ENCODE results near the gene ACAT2.

Gene ACAT2

GRCh38 chr6:159761873-159762680 is at the start of gene ACAT2:
ACAT2 (plus strand) TSS chr6:159762045; CDS start chr6:159762088, 43 bp downstream.
- Histone ChIP-seq H3K27ac (ENCODE audit: extremely low read depth, low read depth, low read length) (peak within 1 kb of the TSS; percentile 95), H3K36me3 (ENCODE audit: control insufficient read depth in 2 of 2, insufficient read depth in 1 of 2, low read length in 2 of 2) (peaks cover 19 to 60% of the 10 kb centered on the region in 2 experiments), H3K4me3 (ENCODE audit: low read depth, low read length) (peak within 1 kb of the TSS; percentile 64), H3K9me3 (ENCODE audit: control insufficient read depth, insufficient read depth, low read depth, low read length) (no peaks in the 10 kb centered on the region), H3K4me1 (ENCODE audit: control insufficient read depth, insufficient read depth, low read length) (no peaks in the 10 kb centered on the region)
- POLR2A ChIA-PET: interaction anchor here (0.6 to 6.3 kb wide), 12 partner anchors 8 to 65 kb away, joined by 3 to 88 read pairs (median 6); partner anchors contain the start of genes MRPL18, TCP1 and WTAP
- CTCF ChIA-PET: interaction anchor here (1.9 kb wide), 1 partner anchor 71 kb away, joined by 5 read pairs; no protein-coding TSS in a partner anchor
- no peak for TF ChIP-seq ZNF548 (tag by site-specific recombination; IDR thresholded peaks at IDR 0.05)
- no peak for TF ChIP-seq ZNF114 (tag by site-specific recombination; IDR thresholded peaks at IDR 0.05)
- TF ChIP-seq ZNF18 (tag by site-specific recombination; IDR thresholded peaks at IDR 0.05): no peak
- TF ChIP-seq ZBTB10 (tag by site-specific recombination; IDR thresholded peaks at IDR 0.05): no peak
- no peak for TF ChIP-seq AEBP2 (tag by site-specific recombination; IDR thresholded peaks at IDR 0.05; ENCODE audit: borderline replicate concordance)
- no peak for TF ChIP-seq ZNF354C (tag by site-specific recombination; IDR thresholded peaks at IDR 0.05; ENCODE audit: borderline replicate concordance, low read depth)
- no peak for TF ChIP-seq TCF7L2 (IDR thresholded peaks at IDR 0.05; ENCODE audit: borderline replicate concordance, low read depth, low read length)
- peak; percentile 68; the same call in 1 of the 2 replicates for TF ChIP-seq GLI4 (tag by site-specific recombination; IDR thresholded peaks at IDR 0.05)
- TF ChIP-seq SCRT2 (tag by site-specific recombination; IDR thresholded peaks at IDR 0.05): no peak
- no peak for TF ChIP-seq ZNF350 (tag by site-specific recombination; IDR thresholded peaks at IDR 0.05)
- peak; percentile 71 for TF ChIP-seq WT1 (tag by site-specific recombination; IDR thresholded peaks at IDR 0.05)
- TF ChIP-seq ZFP37 (tag by site-specific recombination; IDR thresholded peaks at IDR 0.05): peak; percentile 77
- TF ChIP-seq MEIS1 (CRISPR knock-in tag; IDR thresholded peaks at IDR 0.05; ENCODE audit: borderline replicate concordance): no peak
- peak; percentile 88; the same call in 1 of the 2 replicates for TF ChIP-seq ZSCAN30 (tag by site-specific recombination; IDR thresholded peaks at IDR 0.05)
- TF ChIP-seq, protein P1, sequence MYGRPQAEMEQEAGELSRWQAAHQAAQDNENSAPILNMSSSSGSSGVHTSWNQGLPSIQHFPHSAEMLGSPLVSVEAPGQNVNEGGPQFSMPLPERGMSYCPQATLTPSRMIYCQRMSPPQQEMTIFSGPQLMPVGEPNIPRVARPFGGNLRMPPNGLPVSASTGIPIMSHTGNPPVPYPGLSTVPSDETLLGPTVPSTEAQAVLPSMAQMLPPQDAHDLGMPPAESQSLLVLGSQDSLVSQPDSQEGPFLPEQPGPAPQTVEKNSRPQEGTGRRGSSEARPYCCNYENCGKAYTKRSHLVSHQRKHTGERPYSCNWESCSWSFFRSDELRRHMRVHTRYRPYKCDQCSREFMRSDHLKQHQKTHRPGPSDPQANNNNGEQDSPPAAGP (tag by site-specific recombination; IDR thresholded peaks at IDR 0.05): peak; percentile 82
- TF ChIP-seq, protein P2, sequence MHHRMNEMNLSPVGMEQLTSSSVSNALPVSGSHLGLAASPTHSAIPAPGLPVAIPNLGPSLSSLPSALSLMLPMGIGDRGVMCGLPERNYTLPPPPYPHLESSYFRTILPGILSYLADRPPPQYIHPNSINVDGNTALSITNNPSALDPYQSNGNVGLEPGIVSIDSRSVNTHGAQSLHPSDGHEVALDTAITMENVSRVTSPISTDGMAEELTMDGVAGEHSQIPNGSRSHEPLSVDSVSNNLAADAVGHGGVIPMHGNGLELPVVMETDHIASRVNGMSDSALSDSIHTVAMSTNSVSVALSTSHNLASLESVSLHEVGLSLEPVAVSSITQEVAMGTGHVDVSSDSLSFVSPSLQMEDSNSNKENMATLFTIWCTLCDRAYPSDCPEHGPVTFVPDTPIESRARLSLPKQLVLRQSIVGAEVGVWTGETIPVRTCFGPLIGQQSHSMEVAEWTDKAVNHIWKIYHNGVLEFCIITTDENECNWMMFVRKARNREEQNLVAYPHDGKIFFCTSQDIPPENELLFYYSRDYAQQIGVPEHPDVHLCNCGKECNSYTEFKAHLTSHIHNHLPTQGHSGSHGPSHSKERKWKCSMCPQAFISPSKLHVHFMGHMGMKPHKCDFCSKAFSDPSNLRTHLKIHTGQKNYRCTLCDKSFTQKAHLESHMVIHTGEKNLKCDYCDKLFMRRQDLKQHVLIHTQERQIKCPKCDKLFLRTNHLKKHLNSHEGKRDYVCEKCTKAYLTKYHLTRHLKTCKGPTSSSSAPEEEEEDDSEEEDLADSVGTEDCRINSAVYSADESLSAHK (tag by site-specific recombination; IDR thresholded peaks at IDR 0.05): peak; percentile 28; the same call in 1 of the 2 replicates
- peak; percentile 91 for TF ChIP-seq ZNF391 (tag by site-specific recombination; IDR thresholded peaks at IDR 0.05; ENCODE audit: borderline replicate concordance, low read depth)
- no peak for TF ChIP-seq ZNF664 (tag by site-specific recombination; IDR thresholded peaks at IDR 0.05)
- no peak for TF ChIP-seq ZBTB1 (tag by site-specific recombination; IDR thresholded peaks at IDR 0.05)
- TF ChIP-seq, protein P3, sequence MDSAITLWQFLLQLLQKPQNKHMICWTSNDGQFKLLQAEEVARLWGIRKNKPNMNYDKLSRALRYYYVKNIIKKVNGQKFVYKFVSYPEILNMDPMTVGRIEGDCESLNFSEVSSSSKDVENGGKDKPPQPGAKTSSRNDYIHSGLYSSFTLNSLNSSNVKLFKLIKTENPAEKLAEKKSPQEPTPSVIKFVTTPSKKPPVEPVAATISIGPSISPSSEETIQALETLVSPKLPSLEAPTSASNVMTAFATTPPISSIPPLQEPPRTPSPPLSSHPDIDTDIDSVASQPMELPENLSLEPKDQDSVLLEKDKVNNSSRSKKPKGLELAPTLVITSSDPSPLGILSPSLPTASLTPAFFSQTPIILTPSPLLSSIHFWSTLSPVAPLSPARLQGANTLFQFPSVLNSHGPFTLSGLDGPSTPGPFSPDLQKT (IDR thresholded peaks at IDR 0.05; ENCODE audit: borderline replicate concordance, low read depth, low read length): no peak
- no peak for TF ChIP-seq ZNF704 (tag by site-specific recombination; IDR thresholded peaks at IDR 0.05)
- TF ChIP-seq ZNF138 (tag by site-specific recombination; IDR thresholded peaks at IDR 0.05; ENCODE audit: borderline replicate concordance): no peak
- TF ChIP-seq ZNF174 (tag by site-specific recombination; IDR thresholded peaks at IDR 0.05): no peak
- TF ChIP-seq ZNF792 (tag by site-specific recombination; IDR thresholded peaks at IDR 0.05): 0 out of 2 replicates have a peak, but pooled peaks have one; percentile 22
